ENCODE results near the gene ANKRD39. TPM values are rescaled to one million over a fixed set of nuclear protein-coding genes. Genes with fewer than 3 reads are reported as not detected.

ANKRD39 gene
- total RNA-seq, 1 donor from 2014 or later: 14.6 TPM

DNA sequence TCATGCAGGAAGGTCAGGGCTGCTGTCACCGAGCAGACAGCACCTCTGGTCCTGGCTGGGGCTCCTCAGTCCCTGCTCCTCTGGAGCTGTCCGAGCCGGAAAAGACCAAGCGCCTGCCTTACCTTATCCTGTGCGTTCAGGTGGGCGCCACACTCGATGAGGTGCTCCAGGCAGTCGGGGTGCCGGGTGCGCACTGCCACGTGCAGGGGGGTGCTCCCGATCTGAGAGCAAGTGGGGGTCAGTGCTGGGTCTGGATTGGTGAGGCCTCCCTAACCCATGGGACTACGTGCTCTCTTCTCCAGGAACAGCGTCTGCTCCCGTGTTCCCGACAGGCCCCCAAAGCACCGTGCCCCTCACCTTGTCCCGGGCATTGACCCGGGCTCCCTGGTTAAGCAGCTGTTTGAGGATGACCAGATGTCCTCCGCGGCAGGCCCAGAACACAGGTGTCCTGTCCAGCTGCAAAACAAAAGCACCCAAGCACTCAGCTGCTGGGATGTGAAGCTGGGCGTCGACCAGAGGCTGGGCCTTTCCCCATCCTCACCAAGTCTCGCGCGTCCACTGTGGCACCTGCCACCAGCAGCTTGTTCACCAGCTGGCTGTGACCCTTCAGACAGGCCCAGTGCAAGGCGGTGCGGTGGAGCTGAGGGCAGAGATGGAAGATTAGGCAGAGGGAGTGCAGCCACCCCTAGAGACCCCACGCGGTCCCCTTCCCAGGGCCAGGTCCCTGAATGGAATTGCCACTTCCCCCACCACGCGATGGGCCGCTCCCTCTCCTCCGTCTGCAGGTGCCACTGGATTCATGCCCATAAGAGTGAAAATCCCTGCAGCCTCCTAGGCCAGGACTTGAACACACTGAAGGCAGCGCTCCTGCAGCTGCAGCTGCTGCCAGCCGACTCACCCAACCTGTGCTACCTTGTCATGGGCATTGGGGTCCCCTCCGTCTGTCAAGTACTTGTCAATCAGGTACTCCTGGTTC lies 17.7 kb downstream of the ANKRD39 start:
- no peak for DNase-seq
- intact Hi-C loops (cut with DNase I): no loop called here
- no peak for ATAC-seq (ENCODE audit: poor library complexity)

DNA sequence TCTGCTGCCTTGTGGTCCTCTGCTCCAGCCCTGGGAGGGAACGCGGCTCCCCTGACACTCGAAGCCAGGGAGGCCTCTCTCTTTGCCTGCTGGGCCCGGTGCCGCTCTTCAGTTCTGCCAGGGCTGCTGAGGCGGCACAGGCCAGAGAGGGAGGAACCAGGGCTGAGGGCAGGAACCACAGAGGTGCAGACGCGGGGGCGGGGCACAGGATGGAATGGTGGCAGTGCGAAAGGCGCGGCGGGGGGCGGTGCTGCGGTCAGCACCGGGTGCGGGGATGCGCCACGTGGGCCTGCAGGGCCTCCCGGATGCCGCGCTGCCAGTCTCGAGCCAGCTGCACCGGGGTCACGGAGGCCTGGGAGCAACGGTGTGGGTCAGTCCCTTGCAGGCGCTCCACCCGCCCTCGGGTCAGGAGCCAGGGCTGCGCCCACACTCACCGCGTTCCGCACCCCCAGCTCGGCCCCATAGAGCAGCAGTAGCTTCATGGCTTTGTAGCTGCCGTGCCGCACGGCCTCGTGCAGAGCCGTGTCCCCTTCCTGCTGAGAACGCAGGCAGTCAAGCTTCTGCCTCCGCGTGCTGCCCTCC lies 18.4 kb downstream of the ANKRD39 start:
- intact Hi-C loops (cut with DNase I): no loop called here
- ATAC-seq (ENCODE audit: poor library complexity): peak; percentile 8
- DNase-seq: peak; percentile 73

GRCh38 chr2:96838345-96839292 lies 19.2 kb downstream of the ANKRD39 start:
- intact Hi-C loops (cut with DNase I): no loop called here
- ATAC-seq (ENCODE audit: poor library complexity) (no peak), DNase-seq (no peak)

- intact Hi-C loops (cut with DNase I): no loop called here
Measured at GRCh38 chr2:96837575-96837974, 20.2 kb downstream of the ANKRD39 start.

GRCh38 chr2:96835830-96836229 lies 22.0 kb downstream of the ANKRD39 start:
- DNase-seq (no peak), ATAC-seq (ENCODE audit: poor library complexity) (no peak)
- intact Hi-C loops (cut with DNase I): no loop called here

More at GRCh38 chr2:96837575-96837974, 20.2 kb downstream of the ANKRD39 start:
- DNase-seq (no peak), ATAC-seq (ENCODE audit: poor library complexity) (no peak)

- ATAC-seq (ENCODE audit: poor library complexity) (peak; percentile 84), DNase-seq (peak; percentile 75)
- intact Hi-C loops (cut with DNase I): no loop called here
Measured at GRCh38 chr2:96832754-96833507, 24.9 kb downstream of the ANKRD39 start.

DNA sequence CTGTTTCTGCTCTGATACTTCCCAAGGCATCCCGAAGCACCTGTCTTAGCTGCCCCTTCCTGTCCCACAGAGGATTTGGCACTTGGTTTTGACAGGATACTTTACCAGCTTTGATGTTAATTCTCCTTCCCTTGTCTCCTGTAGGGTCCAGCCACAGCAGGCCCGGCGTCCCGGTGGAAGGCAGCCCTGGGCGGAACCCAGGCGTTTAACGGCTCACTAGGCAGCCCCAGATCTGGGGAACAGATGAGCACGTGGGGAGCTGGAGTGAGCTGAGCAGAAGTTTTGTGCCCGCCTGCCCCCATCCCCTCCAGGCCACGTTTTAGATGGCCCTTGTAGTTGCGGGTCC lies 25.4 kb downstream of the ANKRD39 start:
- no peak for ATAC-seq (ENCODE audit: poor library complexity)
- DNase-seq: no peak

DNA sequence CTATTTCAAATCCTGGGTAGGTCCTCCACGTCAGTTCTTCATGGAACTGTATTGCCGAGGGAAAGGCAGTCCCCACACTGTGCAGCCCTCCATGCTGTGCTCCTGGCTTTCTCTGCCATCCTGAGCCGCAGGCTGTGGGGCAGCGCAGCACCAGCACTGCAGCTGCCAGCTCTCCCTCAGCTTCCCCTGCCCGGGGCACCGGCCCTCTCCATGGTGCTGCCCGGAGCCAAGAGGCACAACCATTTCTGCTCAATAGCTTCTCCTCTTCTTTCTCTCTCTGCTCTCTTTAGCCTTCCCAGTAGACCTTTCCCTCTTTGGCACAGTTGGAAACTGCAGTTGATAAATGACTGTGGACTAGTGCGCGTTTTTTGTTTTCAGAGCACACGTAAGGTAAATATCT lies 26.1 kb downstream of the ANKRD39 start:
- intact Hi-C loops (cut with DNase I): no loop called here
- DNase-seq: no peak
- ATAC-seq (ENCODE audit: poor library complexity): peak; percentile 58

More for the DNA sequence above, 25.4 kb downstream of the ANKRD39 start:
- intact Hi-C loops (cut with DNase I): no loop called here

DNA sequence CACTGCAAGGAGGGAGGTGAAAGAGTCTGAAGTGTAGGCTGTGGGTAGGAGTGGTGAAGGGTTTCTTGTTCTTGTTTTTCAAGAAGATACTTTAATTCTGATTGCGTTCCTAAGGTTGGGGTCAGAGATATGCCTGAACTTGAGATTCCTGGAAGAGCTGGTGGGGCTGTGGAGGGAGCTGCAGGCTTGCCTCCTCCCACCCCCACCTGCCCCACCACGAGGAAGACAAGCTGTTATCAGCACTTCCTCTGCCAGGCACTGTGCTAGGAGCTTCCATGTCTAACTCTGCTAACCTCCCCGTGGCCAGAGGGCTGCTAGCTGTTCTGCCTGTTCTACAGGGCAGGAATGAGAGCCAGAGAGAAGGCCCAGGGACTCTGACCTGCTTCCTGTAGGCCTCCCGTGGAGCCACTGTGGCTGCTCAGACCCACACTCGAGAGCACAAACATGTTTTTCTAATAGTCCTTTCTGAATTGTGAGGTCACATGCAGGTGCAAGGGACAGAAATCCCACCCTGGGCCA lies 27.7 kb downstream of the ANKRD39 start:
- ATAC-seq (ENCODE audit: poor library complexity) (no peak), DNase-seq (no peak)
- intact Hi-C loops (cut with DNase I): no loop called here

GRCh38 chr2:96828874-96829273 lies 28.9 kb downstream of the ANKRD39 start:
- ATAC-seq (ENCODE audit: poor library complexity) (no peak), DNase-seq (no peak)
- intact Hi-C loops (cut with DNase I): no loop called here

- ATAC-seq (ENCODE audit: poor library complexity) (no peak), DNase-seq (no peak)
Measured at GRCh38 chr2:96828436-96828835, 29.4 kb downstream of the ANKRD39 start.

DNA sequence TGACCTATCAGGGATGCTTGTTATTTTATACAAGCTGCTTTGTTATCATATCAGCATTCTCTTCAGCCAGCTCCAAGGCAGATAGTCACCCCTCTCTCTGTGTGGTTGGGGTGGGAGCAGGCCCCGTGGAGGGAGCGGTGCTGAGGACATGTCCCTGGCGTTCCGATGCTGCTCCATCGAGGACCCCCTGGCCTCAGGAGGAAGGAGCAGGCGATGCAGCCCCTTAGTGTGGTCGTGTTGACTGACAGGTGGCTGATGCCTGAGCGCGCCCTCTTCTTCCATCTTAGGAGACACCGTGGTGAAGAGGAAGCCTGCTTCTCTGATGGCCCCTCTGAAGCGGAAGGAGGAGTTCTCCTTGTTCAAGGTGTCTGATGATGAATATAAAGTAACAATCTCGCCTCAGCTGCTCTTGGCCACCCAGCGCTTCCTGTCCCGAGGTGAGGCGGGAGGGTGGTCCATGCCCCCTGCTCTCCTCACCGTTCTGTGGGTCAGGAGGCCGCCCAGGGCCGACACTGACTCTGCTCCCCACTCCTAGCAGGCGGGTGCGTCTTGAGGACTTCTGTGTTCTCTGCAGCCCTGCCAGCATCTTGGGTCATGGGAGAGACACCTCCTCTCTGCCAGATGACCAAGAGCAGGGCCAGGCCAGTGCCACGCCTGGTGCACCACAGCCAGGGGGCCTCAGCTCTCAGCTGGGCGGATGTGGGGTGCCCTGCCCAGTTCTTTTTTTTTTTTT lies 31.1 kb downstream of the ANKRD39 start:
- DNase-seq (no peak), ATAC-seq (ENCODE audit: poor library complexity) (no peak)
- intact Hi-C loops (cut with DNase I): no loop called here

More at GRCh38 chr2:96828436-96828835, 29.4 kb downstream of the ANKRD39 start:
- intact Hi-C loops (cut with DNase I): no loop called here

- intact Hi-C loops (cut with DNase I): no loop called here
- DNase-seq: no peak
Measured at GRCh38 chr2:96825057-96825456, 32.8 kb downstream of the ANKRD39 start.

DNA sequence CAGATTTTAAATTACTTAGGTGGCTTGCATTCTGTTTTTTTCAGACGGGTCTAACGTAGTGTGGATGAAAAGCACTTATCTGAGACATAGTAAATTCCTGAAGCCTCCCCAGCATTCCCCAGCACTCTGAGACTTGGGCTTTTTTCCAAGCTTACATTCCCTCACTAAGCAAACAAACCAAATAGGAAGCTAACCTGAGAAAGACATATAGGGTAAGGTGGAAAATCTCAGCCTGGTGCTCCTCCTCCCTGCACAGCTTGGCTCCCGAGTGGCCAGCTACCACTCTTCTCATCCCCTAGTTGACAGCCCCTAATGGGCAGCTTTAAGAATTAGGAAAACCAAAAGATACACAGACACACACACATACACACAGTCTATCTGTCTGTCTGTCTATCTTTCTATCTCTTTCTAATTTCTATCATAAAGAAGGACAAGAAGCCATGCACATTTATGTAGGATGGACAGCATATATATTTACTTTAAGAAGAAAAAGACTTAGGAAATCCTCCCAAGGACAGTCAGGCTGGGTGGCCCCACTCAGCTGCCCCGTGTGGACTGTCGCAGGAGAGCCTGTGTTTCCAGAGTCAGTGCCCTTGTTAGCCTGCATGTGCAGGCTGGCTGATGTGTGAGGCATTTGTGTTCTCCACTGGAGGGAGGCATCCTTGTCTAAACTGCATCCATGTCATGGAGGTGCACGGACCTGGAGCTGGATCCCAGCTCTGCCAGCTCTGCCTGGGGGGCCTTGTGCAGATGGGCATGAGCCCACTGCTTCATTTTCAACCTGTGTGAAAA lies 33.5 kb downstream of the ANKRD39 start:
- ATAC-seq (ENCODE audit: poor library complexity) (no peak), DNase-seq (no peak)
- intact Hi-C loops (cut with DNase I): no loop called here

More at GRCh38 chr2:96825057-96825456, 32.8 kb downstream of the ANKRD39 start:
- no peak for ATAC-seq (ENCODE audit: poor library complexity)

GRCh38 chr2:96823198-96823597 lies 34.6 kb downstream of the ANKRD39 start:
- no peak for DNase-seq
- intact Hi-C loops (cut with DNase I): no loop called here

DNA sequence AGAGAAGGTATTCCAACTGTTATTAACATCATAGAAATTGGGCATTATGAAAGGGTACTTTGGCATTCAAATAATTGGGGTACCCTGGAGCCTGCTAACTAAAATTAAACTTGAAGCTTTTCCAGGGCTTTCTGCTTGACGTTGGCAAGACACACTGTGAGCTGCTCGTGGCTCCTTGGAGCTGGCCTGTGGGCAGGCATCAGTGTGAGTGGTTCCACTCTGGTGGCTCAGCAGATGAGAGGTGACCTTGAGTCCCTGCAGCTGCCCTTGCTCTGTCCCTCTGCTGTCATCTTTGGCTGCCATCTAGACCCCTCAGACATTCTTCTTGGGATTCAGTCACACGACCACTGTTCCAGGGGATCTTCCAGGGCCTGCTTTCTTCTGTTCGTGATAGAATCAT lies 35.0 kb downstream of the ANKRD39 start:
- DNase-seq: no peak
- intact Hi-C loops (cut with DNase I): no loop called here
- ATAC-seq (ENCODE audit: poor library complexity): peak; percentile 8

More at GRCh38 chr2:96823198-96823597, 34.6 kb downstream of the ANKRD39 start:
- ATAC-seq (ENCODE audit: poor library complexity): peak; percentile 2
